ENCODE results near the gene PEAK1.

The PEAK1 gene

GRCh38 chr15:77163781-77164384 lies 256.0 kb downstream of the PEAK1 start:
- DNase-seq = no peak

GRCh38 chr15:77162872-77163633 lies 256.9 kb downstream of the PEAK1 start:
- DNase-seq = no peak

GRCh38 chr15:77160562-77161478 lies 259.1 kb downstream of the PEAK1 start:
- DNase-seq = no peak

- DNase-seq = peak; percentile 47
Observed at GRCh38 chr15:77156000-77156399, 263.9 kb downstream of the PEAK1 start.

GRCh38 chr15:77148191-77148590 lies 271.7 kb downstream of the PEAK1 start:
- DNase-seq = no peak

- no peak for DNase-seq
Observed at GRCh38 chr15:77145370-77145769, 274.5 kb downstream of the PEAK1 start.

- no peak for DNase-seq
Observed at GRCh38 chr15:77144492-77145070, 275.3 kb downstream of the PEAK1 start.

- DNase-seq = no peak
Observed at GRCh38 chr15:77144026-77144425, 275.9 kb downstream of the PEAK1 start.

- no peak for DNase-seq
Observed at GRCh38 chr15:77143616-77144015, 276.3 kb downstream of the PEAK1 start.

GRCh38 chr15:77143191-77143590 lies 276.7 kb downstream of the PEAK1 start:
- DNase-seq = no peak

GRCh38 chr15:77140220-77140619 lies 279.7 kb downstream of the PEAK1 start:
- no peak for DNase-seq

- DNase-seq = no peak
Observed at GRCh38 chr15:77139312-77139711, 280.6 kb downstream of the PEAK1 start.

- no peak for DNase-seq
Observed at GRCh38 chr15:77138167-77138522, 281.8 kb downstream of the PEAK1 start.

GRCh38 chr15:77135181-77135580 lies 284.7 kb downstream of the PEAK1 start:
- no peak for DNase-seq

- DNase-seq = no peak
Observed at GRCh38 chr15:77130315-77130930, 289.5 kb downstream of the PEAK1 start.

- DNase-seq = no peak
Observed at GRCh38 chr15:77127626-77128025, 292.3 kb downstream of the PEAK1 start.

- no peak for DNase-seq
Observed at GRCh38 chr15:77126529-77127326, 293.2 kb downstream of the PEAK1 start.

- DNase-seq = no peak
Observed at GRCh38 chr15:77123854-77124253, 296.1 kb downstream of the PEAK1 start.

- no peak for DNase-seq
Observed at GRCh38 chr15:77122576-77122975, 297.3 kb downstream of the PEAK1 start.

- no peak for DNase-seq
Observed at GRCh38 chr15:77121599-77121998, 298.3 kb downstream of the PEAK1 start.

GRCh38 chr15:77120576-77120975 lies 299.3 kb downstream of the PEAK1 start:
- DNase-seq = no peak

GRCh38 chr15:77119446-77119845 lies 300.5 kb downstream of the PEAK1 start:
- DNase-seq = no peak

Data from CD4-positive, alpha-beta T cell treated with Interleukin-15 for 1 hour (primary cell).